Upper lobe of right lung (tissue), 1 donor: ENCODE data around the gene CUEDC1. TPM values are rescaled to one million over a fixed set of nuclear protein-coding genes. Genes with fewer than 3 reads are reported as not detected.

Experiments
- ATAC-seq: fragments of 200-7000 bp; cut with Tn5 transposase; one replicate; pipeline ENCODE4 v1.9.1; 2020; ENCODE audit warnings: mild to moderate bottlenecking, moderate library complexity
- DNase-seq: peaks from one replicate; pipeline ENCODE4 v3.0.0-alpha.2; 2020
- H3K27ac ChIP-seq: fragments of 200-600 bp; one replicate; pipeline ENCODE4 v1.8.0; 2022
- H3K27me3 ChIP-seq: fragments of 200-600 bp; one replicate; pipeline ENCODE4 v1.8.0; 2022; ENCODE audit warnings: mild to moderate bottlenecking
- H3K36me3 ChIP-seq: fragments of 200-600 bp; one replicate; pipeline ENCODE4 v1.8.0; 2022
- H3K4me1 ChIP-seq: fragments of 200-600 bp; one replicate; pipeline ENCODE4 v1.8.0; 2022
- H3K4me3 ChIP-seq: fragments of 200-600 bp; one replicate; pipeline ENCODE4 v1.8.0; 2022; ENCODE audit warnings: mild to moderate bottlenecking
- H3K9me3 ChIP-seq: fragments of 200-600 bp; one replicate; pipeline ENCODE4 v1.8.0; 2022
- CTCF ChIP-seq: fragments of 200-600 bp; IDR thresholded peaks from one replicate; pipeline ENCODE4 v1.8.0; 2022; ENCODE audit warnings: antibody characterized with exemption
- intact Hi-C: fragments of 100-400 bp; cut with DNase I; formaldehyde crosslinking; loops from one replicate; pipeline ENCODE4 v1.11.0; 2022
- total RNA-seq: library from RNA; stranded (reverse); fragmentation: NEBNext Ultra II Directional; extraction: Animal tissue kit (Norgen Biotek cat#: 25700); gene quantifications from one replicate; pipeline ENCODE4 v1.2.1, GENCODE V29; 2021
- donor health status: DM: no; HTN: yes; CAD: no; lungs with severe emphysema.

CUEDC1 gene
- total RNA-seq, 1 donor from 2014 or later, result 41.9 TPM

GRCh38 chr17:57949649-57950048 is 5.6 kb downstream of the CUEDC1 start:
- H3K9me3 ChIP-seq, result no peaks in the 10 kb centered on the region
- H3K4me1 ChIP-seq, result peaks cover 60% of the 10 kb centered on the region
- H3K27ac ChIP-seq, result peak overlapping the region; percentile 80
- no peak overlapping the region for H3K4me3 ChIP-seq
- intact Hi-C loops, result no loop called here
- peak; percentile 77 for DNase-seq
- TF ChIP-seq CTCF, result no peak
- ATAC-seq, result peak; percentile 59
- H3K36me3 ChIP-seq, result no peaks in the 10 kb centered on the region
- no peaks in the 10 kb centered on the region for H3K27me3 ChIP-seq

- no peak for DNase-seq
- intact Hi-C loops, result no loop called here
- H3K4me1 ChIP-seq, result peaks cover 60% of the 10 kb centered on the region
Measured at GRCh38 chr17:57948555-57949420, 6.4 kb downstream of the CUEDC1 start.

GRCh38 chr17:57948169-57948554 is 7.0 kb downstream of the CUEDC1 start:
- DNase-seq (no peak), ATAC-seq (no peak)
- no peaks in the 10 kb centered on the region for H3K36me3 ChIP-seq
- no peaks in the 10 kb centered on the region for H3K27me3 ChIP-seq
- intact Hi-C loops, result no loop called here
- H3K4me3 ChIP-seq, result no peak overlapping the region
- H3K27ac ChIP-seq, result peak overlapping the region; percentile 80
- no peak for TF ChIP-seq CTCF
- no peaks in the 10 kb centered on the region for H3K9me3 ChIP-seq
- peaks cover 65% of the 10 kb centered on the region for H3K4me1 ChIP-seq

More at GRCh38 chr17:57948555-57949420, 6.4 kb downstream of the CUEDC1 start:
- H3K9me3 ChIP-seq, result no peaks in the 10 kb centered on the region
- H3K27ac ChIP-seq, result peak overlapping the region; percentile 80
- H3K36me3 ChIP-seq, result no peaks in the 10 kb centered on the region
- no peaks in the 10 kb centered on the region for H3K27me3 ChIP-seq
- TF ChIP-seq CTCF, result no peak
- ATAC-seq, result peak; percentile 37
- no peak overlapping the region for H3K4me3 ChIP-seq

GRCh38 chr17:57947369-57947768 is 7.8 kb downstream of the CUEDC1 start:
- Histone ChIP-seq H3K9me3 (no peaks in the 10 kb centered on the region), H3K4me3 (peak overlapping the region; percentile 43), H3K27ac (peak overlapping the region; percentile 80), H3K4me1 (peaks cover 62% of the 10 kb centered on the region), H3K27me3 (no peaks in the 10 kb centered on the region), H3K36me3 (no peaks in the 10 kb centered on the region)
- intact Hi-C loops, result no loop called here
- ATAC-seq (no peak), DNase-seq (no peak)
- TF ChIP-seq CTCF, result no peak

DNA sequence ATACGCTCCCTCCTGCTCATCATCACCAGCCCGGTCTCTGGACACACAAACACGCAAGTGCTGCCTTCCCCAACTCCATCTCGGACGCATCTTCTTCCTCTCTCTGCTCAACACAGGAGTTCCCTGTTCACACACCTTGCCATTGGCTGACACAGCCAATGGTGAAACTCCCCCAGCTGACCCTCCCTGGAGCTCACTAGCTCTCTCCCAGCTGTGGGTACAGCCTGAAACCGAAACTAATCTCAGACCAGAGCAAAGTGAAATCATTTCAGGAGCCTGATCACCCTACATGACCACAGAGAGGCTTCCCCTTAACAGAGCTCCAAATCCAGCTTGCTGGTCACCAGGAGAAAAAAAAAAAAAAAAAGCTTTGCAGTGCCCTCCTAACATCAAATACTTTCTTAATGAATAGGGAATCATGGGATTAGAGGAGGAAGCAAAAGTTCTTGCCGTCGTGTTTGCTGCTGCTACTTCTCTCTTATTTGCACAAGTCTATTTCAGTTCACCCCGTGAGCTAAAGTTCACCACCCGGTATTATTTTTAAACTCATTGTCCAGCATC is 8.3 kb downstream of the CUEDC1 start:
- intact Hi-C loops, result no loop called here
- no peaks in the 10 kb centered on the region for H3K27me3 ChIP-seq
- peak; percentile 86 for ATAC-seq
- DNase-seq, result peak; percentile 77
- H3K4me3 ChIP-seq, result peak overlapping the region; percentile 43
- H3K36me3 ChIP-seq, result no peaks in the 10 kb centered on the region
- peaks cover 62% of the 10 kb centered on the region for H3K4me1 ChIP-seq
- no peaks in the 10 kb centered on the region for H3K9me3 ChIP-seq
- H3K27ac ChIP-seq, result peak overlapping the region; percentile 80
- no peak for TF ChIP-seq CTCF
